ENCODE data around the gene TRIO.

GRCh38 chr5:14362491-14362890 is 219.3 kb downstream of the TRIO start:
- TF ChIP-seq CTCF (conservative IDR thresholded peaks at IDR 0.05 in 1 of 2, IDR thresholded peaks at IDR 0.05 in 1 of 2; ENCODE audit: low read depth in 1 of 2, low read length in 2 of 2) (no peak), EZH2 (IDR thresholded peaks at IDR 0.05; ENCODE audit: low read length, missing control alignments) (no peak)
